Loucy (cell line): ENCODE measurements around the gene FZD4.

ENCODE experiments used
- H2AFZ ChIP-seq: fragments of 200-600 bp; sonication (generic); 2 replicates; pipeline ENCODE4 v1.6.0; 2016; ENCODE audit warnings: antibody characterized with exemption, mild to moderate bottlenecking, low read length, moderate library complexity
- H3F3A ChIP-seq: fragments of 200-600 bp; 2 replicates; pipeline ENCODE4 v1.6.0; 2016; ENCODE audit warnings: antibody characterized with exemption, low read depth, mild to moderate bottlenecking
- H3K27me3 ChIP-seq: fragments of 200-600 bp; sonication (generic); 2 replicates; pipeline ENCODE4 v1.6.1; 2014; ENCODE audit warnings: low read length, mild to moderate bottlenecking; ENCODE audit not compliant: insufficient read depth, poor library complexity, severe bottlenecking
- H3K36me3 ChIP-seq: fragments of 200-600 bp; sonication (generic); 2 replicates; pipeline ENCODE4 v1.6.1; 2016; ENCODE audit warnings: low read length; ENCODE audit not compliant: insufficient read depth
- H3K4me1 ChIP-seq: fragments of 200-600 bp; sonication (generic); 2 replicates; pipeline ENCODE4 v1.5.1; 2014; ENCODE audit warnings: low read length, mild to moderate bottlenecking; ENCODE audit not compliant: insufficient read depth, poor library complexity, severe bottlenecking
- H3K4me2 ChIP-seq: fragments of 200-600 bp; sonication (generic); 2 replicates; pipeline ENCODE4 v1.6.0; 2014; ENCODE audit warnings: antibody characterized with exemption, low read length, low read depth, mild to moderate bottlenecking; ENCODE audit not compliant: poor library complexity, severe bottlenecking
- H3K4me3 ChIP-seq: fragments of 200-600 bp; sonication (generic); 2 replicates; pipeline ENCODE4 v1.5.1; 2014; ENCODE audit warnings: low read length, mild to moderate bottlenecking, mixed read lengths; ENCODE audit not compliant: poor library complexity, severe bottlenecking
- H3K79me2 ChIP-seq: fragments of 200-600 bp; sonication (generic); 2 replicates; pipeline ENCODE4 v1.6.1; 2014; ENCODE audit warnings: low read length; ENCODE audit not compliant: insufficient read depth
- H3K9ac ChIP-seq: fragments of 200-600 bp; sonication (generic); 2 replicates; pipeline ENCODE4 v1.6.0; 2014; ENCODE audit warnings: mild to moderate bottlenecking, low read depth, low read length, moderate library complexity; ENCODE audit not compliant: poor library complexity, severe bottlenecking
- H3K9me2 ChIP-seq: fragments of 200-600 bp; sonication (generic); replicated peaks from 2 replicates; pipeline ENCODE4 v1.6.1; 2016; ENCODE audit warnings: low read depth, low read length, mixed read lengths
- H3K9me3 ChIP-seq: fragments of 200-600 bp; sonication (generic); 2 replicates; pipeline ENCODE4 v1.6.1; 2014; ENCODE audit warnings: mild to moderate bottlenecking, antibody characterized with exemption, low read length, low read depth; ENCODE audit not compliant: insufficient read depth
- H4K20me1 ChIP-seq: fragments of 200-600 bp; sonication (generic); 2 replicates; pipeline ENCODE4 v1.6.0; 2014; ENCODE audit warnings: antibody characterized with exemption, low read length, mild to moderate bottlenecking; ENCODE audit not compliant: insufficient read depth, poor library complexity, severe bottlenecking
- EZH2phosphoT487 ChIP-seq: fragments of 200-600 bp; IDR thresholded peaks from 2 replicates; pipeline ENCODE4 v1.6.1; 2018; ENCODE audit warnings: antibody characterized with exemption, mild to moderate bottlenecking, moderate library complexity, borderline replicate concordance
- TF ChIP-seq, protein P1 (sequence below): fragments of 200-600 bp; sonication (generic); conservative IDR thresholded peaks from 2 replicates; pipeline ENCODE4 v1.5.1; 2014; ENCODE audit warnings: mild to moderate bottlenecking, antibody characterized with exemption, low read length

The FZD4 gene

DNA sequence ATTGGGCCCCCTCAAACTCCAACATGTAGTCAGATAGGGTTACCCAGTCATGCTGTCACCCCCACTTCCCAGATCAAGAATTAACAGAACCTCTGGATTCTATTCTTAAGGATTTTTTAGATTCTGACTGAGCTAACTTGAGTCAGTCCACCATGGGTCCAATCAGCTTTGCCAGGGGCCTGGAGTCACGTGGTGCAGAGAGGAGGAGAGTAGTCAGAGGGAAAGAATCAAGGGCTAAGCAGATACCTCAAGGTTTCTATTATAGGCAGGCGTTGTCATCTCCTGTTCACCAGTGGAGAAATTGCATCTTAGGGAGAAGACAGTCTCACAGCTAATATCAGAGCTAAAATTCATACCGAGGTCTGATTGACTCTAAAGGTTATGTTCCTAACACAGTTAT, 28.2 kb downstream of the FZD4 start:
- no peaks in the 10 kb centered on the region for H4K20me1 ChIP-seq
- no peak overlapping the region for H3K4me3 ChIP-seq
- H3K9ac ChIP-seq, result no peak overlapping the region
- peaks cover 3% of the 10 kb centered on the region for H3K4me1 ChIP-seq
- H3K36me3 ChIP-seq, result no peaks in the 10 kb centered on the region
- no peaks in the 10 kb centered on the region for H3K79me2 ChIP-seq
- no peaks in the 10 kb centered on the region for H3K9me3 ChIP-seq
- no peak for TF ChIP-seq EZH2phosphoT487
- TF ChIP-seq, protein P1, sequence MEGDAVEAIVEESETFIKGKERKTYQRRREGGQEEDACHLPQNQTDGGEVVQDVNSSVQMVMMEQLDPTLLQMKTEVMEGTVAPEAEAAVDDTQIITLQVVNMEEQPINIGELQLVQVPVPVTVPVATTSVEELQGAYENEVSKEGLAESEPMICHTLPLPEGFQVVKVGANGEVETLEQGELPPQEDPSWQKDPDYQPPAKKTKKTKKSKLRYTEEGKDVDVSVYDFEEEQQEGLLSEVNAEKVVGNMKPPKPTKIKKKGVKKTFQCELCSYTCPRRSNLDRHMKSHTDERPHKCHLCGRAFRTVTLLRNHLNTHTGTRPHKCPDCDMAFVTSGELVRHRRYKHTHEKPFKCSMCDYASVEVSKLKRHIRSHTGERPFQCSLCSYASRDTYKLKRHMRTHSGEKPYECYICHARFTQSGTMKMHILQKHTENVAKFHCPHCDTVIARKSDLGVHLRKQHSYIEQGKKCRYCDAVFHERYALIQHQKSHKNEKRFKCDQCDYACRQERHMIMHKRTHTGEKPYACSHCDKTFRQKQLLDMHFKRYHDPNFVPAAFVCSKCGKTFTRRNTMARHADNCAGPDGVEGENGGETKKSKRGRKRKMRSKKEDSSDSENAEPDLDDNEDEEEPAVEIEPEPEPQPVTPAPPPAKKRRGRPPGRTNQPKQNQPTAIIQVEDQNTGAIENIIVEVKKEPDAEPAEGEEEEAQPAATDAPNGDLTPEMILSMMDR, result no peak
- H3K4me2 ChIP-seq, result no peak overlapping the region
- H3K9me2 ChIP-seq, result no peaks in the 10 kb centered on the region
- H2AFZ ChIP-seq, result no peak overlapping the region
- H3K27me3 ChIP-seq, result no peaks in the 10 kb centered on the region
- no peaks in the 10 kb centered on the region for H3F3A ChIP-seq

DNA sequence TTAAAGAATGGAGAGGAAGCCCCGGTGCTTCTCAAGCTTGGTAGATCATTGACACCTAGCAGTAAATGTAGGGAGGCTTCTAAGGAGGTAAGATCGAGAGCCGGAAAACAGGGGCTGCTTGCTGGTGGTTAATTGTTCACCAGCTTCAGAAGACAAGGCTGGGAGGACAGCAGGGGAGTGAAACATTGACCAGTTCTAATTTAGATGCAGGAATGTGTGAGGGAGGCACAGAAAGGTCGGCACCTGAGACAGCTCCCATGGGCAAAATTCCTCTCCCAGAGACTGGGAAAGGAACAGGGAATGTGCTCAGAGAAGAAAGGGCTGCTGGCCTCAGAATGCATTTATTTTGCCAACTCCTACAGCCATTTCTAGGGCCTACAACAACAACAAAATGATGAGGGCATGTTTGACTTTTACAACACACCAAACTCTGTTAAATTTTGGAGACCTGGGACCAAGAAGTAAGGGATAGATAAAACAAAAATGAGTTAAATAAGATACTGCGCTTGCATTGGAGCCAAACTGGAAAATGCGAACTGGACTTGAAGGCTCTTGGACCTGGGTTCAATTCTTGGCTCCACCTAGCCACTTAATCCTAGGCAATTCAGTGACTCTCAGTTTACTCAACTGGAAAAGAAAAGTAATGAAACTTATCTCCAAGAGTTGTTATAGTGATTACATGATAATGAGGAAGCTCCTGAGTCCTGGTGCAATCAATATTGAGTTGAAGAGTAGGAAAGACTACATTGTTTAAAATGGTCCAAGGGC, 31.0 kb downstream of the FZD4 start:
- Histone ChIP-seq H3F3A (no peaks in the 10 kb centered on the region), H4K20me1 (no peaks in the 10 kb centered on the region), H3K79me2 (no peaks in the 10 kb centered on the region), H3K9me3 (no peaks in the 10 kb centered on the region), H2AFZ (no peak overlapping the region), H3K36me3 (no peaks in the 10 kb centered on the region), H3K4me2 (no peak overlapping the region), H3K4me3 (no peak overlapping the region), H3K9me2 (no peaks in the 10 kb centered on the region), H3K9ac (no peak overlapping the region), H3K4me1 (no peaks in the 10 kb centered on the region), H3K27me3 (no peaks in the 10 kb centered on the region)
- TF ChIP-seq, protein P1, result no peak
- no peak for TF ChIP-seq EZH2phosphoT487

DNA sequence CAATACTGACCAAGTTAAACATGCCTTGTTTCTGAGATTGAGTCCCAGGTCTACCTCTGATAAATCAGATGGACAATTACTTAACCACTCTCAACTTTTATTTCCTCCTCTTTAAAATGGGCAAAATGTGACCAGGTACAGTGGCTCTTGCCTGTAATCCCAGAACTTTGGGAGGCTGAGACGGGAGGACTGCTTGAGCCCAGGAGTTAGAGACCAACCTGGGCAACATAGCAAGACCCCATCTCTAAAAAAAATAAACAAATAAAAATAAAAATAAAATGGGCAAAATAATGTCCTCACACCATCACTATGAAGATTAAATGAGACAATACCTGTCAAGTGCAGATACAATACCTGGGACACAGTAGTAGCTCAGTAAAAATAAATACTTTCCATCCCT, 33.0 kb downstream of the FZD4 start:
- no peaks in the 10 kb centered on the region for H3F3A ChIP-seq
- no peak overlapping the region for H2AFZ ChIP-seq
- H4K20me1 ChIP-seq, result no peaks in the 10 kb centered on the region
- no peak overlapping the region for H3K4me2 ChIP-seq
- H3K79me2 ChIP-seq, result no peaks in the 10 kb centered on the region
- no peak for TF ChIP-seq EZH2phosphoT487
- TF ChIP-seq, protein P1, result no peak
- H3K4me3 ChIP-seq, result no peak overlapping the region
- H3K9me3 ChIP-seq, result no peaks in the 10 kb centered on the region
- H3K27me3 ChIP-seq, result no peaks in the 10 kb centered on the region
- H3K9me2 ChIP-seq, result no peaks in the 10 kb centered on the region
- no peaks in the 10 kb centered on the region for H3K4me1 ChIP-seq
- no peaks in the 10 kb centered on the region for H3K36me3 ChIP-seq
- H3K9ac ChIP-seq, result no peak overlapping the region
